K562 (cell line): Measurements from ENCODE around the gene ASIC1. TPM values are rescaled to one million over a fixed set of nuclear protein-coding genes. Genes with fewer than 3 reads are reported as not detected.

Experiments used
- BHLHE40 ChIP-seq: IDR thresholded peaks from 2 replicates; pipeline ENCODE4 v1.6.1; 2011; ENCODE audit warnings: low read length, improper control_type of control experiment
- BRD4 ChIP-seq: fragments of 200-600 bp; sonication (generic); IDR thresholded peaks from 2 replicates; pipeline ENCODE4 v1.6.1; 2017; ENCODE audit warnings: inconsistent platforms
- CREB1 ChIP-seq, 2 experiments: sonication (generic) in 1 of 2; formaldehyde crosslinking in 1 of 2; IDR thresholded peaks; 2 replicates each; pipeline versions ENCODE4 v1.6.1 to v1.8.0; 2012 to 2022; ENCODE audit warnings: inconsistent platforms in 1 of 2, mild to moderate bottlenecking in 1 of 2, missing genetic modification reagents in 1 of 2, moderate library complexity in 1 of 2
- DMBX1 ChIP-seq: fragments of 250-450 bp; sonication (Bioruptor Pico); IDR thresholded peaks from 2 replicates; pipeline ENCODE4 v1.8.0; 2022; ENCODE audit warnings: inconsistent platforms, mild to moderate bottlenecking, moderate library complexity, borderline replicate concordance
- DNMT1 ChIP-seq: fragments of 450-650 bp; IDR thresholded peaks from 2 replicates; pipeline ENCODE4 v1.6.1; 2016; ENCODE audit warnings: antibody characterized with exemption, mild to moderate bottlenecking
- ELF1 ChIP-seq: fragments of 200-800 bp; sonication (Bioruptor generic); IDR thresholded peaks from 2 replicates; pipeline ENCODE4 v1.6.1; 2016; ENCODE audit warnings: missing genetic modification characterization, missing compliant biosample characterization
- IFI16 ChIP-seq: fragments of 250-450 bp; sonication (Bioruptor Pico); IDR thresholded peaks from 2 replicates; pipeline ENCODE4 v2.1.2; 2022; ENCODE audit warnings: mild to moderate bottlenecking, inconsistent platforms
- MAFF ChIP-seq: IDR thresholded peaks from 2 replicates; pipeline ENCODE4 v1.6.1; 2012; ENCODE audit warnings: low read length, improper control_type of control experiment
- MAZ ChIP-seq, 2 experiments: fragments of 450-650 bp in 1 of 2; sonication (generic) in 1 of 2; formaldehyde crosslinking; IDR thresholded peaks in 1 of 2; conservative IDR thresholded peaks in 1 of 2; 2 replicates each; pipeline versions ENCODE4 v1.4.0 to v1.5.0; 2020; ENCODE audit warnings: mild to moderate bottlenecking in 1 of 2, missing genetic modification reagents in 1 of 2
- MECOM ChIP-seq: fragments of 250-450 bp; sonication (Bioruptor Pico); IDR thresholded peaks from 2 replicates; pipeline ENCODE4 v1.8.0; 2022; ENCODE audit warnings: inconsistent platforms
- NR1H2 ChIP-seq: sonication (generic); formaldehyde crosslinking; IDR thresholded peaks from 2 replicates; pipeline ENCODE4 v1.4.0; 2020; ENCODE audit warnings: mild to moderate bottlenecking, missing genetic modification reagents
- SRF ChIP-seq, 2 experiments: fragments of 250-450, 450-650 bp in 1 of 2; sonication (Bioruptor Pico) in 1 of 2; sonication (generic) in 1 of 2; formaldehyde crosslinking; IDR thresholded peaks; 2 replicates each; pipeline versions ENCODE4 v1.5.0 to v1.5.1; 2020 to 2022; ENCODE audit warnings: mild to moderate bottlenecking in 1 of 2, missing genetic modification reagents in 1 of 2
- XRCC5 ChIP-seq: fragments of 200-400 bp; formaldehyde crosslinking; IDR thresholded peaks from 2 replicates; pipeline ENCODE4 v1.6.1; 2017; ENCODE audit warnings: low read depth, mild to moderate bottlenecking, low read length
- ZFP36 ChIP-seq: fragments of 150-350 bp; IDR thresholded peaks from 2 replicates; pipeline ENCODE4 v1.6.1; 2018; ENCODE audit warnings: low read length, low read depth; ENCODE audit not compliant: partially characterized antibody
- ZNF212 ChIP-seq: fragments of 450-650 bp; formaldehyde crosslinking; IDR thresholded peaks from 2 replicates; pipeline ENCODE4 v1.4.0; 2020; ENCODE audit warnings: mild to moderate bottlenecking
- ZNF444 ChIP-seq: fragments of 250-450 bp; sonication (Bioruptor Pico); IDR thresholded peaks from 2 replicates; pipeline ENCODE4 v1.4.0; 2020; ENCODE audit warnings: mild to moderate bottlenecking, moderate library complexity
- ZNF507 ChIP-seq: conservative IDR thresholded peaks from 2 replicates; pipeline ENCODE4 v1.6.1; 2017; ENCODE audit warnings: missing genetic modification characterization, missing compliant biosample characterization
- ZNF717 ChIP-seq: fragments of 250-450 bp; sonication (Bioruptor Pico); IDR thresholded peaks from 2 replicates; pipeline ENCODE4 v1.5.0; 2021
- ZZZ3 ChIP-seq: fragments of 450-650 bp; IDR thresholded peaks from 2 replicates; pipeline ENCODE4 v1.6.1; 2016; ENCODE audit warnings: antibody characterized with exemption, mild to moderate bottlenecking, moderate library complexity
- polyA plus RNA-seq, 8 experiments: library from polyadenylated mRNA; depleted of rRNA in 4 of 8; stranded (reverse) in 5 of 8; unstranded in 3 of 8; fragments of >200 nt; fragmentation: Nextera tagmentation in 2 of 8; fragmentation: Illumina TruSeq in 1 of 8; extraction: Ambion mirVana in 2 of 8; extraction: Trizol in 1 of 8; gene quantifications; 2 replicates each; pipeline versions ENCODE4 v1.2.1 to v1.2.3, GENCODE V29; 2011 to 2014; ENCODE audit warnings: inconsistent platforms in 1 of 8, missing spikeins in 1 of 8
- total RNA-seq, 7 experiments: library from RNA; depleted of rRNA in 6 of 7; stranded (reverse); fragments of >200 nt in 6 of 7; fragmentation: Illumina TruSeq in 2 of 7; extraction: Trizol in 2 of 7; gene quantifications; 2 replicates each; pipeline versions ENCODE4 v1.2.1 to v1.2.3, GENCODE V29; 2011 to 2021; ENCODE audit warnings: low replicate concordance in 1 of 7
- TF ChIP-seq, protein P1 (sequence below): fragments of 450-650 bp; IDR thresholded peaks from 2 replicates; pipeline ENCODE4 v1.7.0; 2016; ENCODE audit warnings: borderline replicate concordance
- TF ChIP-seq, protein P2 (sequence below): fragments of 150-350 bp; conservative IDR thresholded peaks from 2 replicates; pipeline ENCODE4 v1.6.1; 2014; ENCODE audit warnings: low read length
- TF ChIP-seq, protein P3 (sequence below): IDR thresholded peaks from 2 replicates; pipeline ENCODE4 v1.6.1; 2011; ENCODE audit not compliant: insufficient read length; ENCODE audit errors: extremely low read depth

ASIC1 gene
- total and polyA plus RNA-seq, 9 of the 15 experiments (the other 6 are each of a cell fraction or from before 2014, with no cell fraction given) = 0.01 to 1.7 (median 0.45) TPM

DNA sequence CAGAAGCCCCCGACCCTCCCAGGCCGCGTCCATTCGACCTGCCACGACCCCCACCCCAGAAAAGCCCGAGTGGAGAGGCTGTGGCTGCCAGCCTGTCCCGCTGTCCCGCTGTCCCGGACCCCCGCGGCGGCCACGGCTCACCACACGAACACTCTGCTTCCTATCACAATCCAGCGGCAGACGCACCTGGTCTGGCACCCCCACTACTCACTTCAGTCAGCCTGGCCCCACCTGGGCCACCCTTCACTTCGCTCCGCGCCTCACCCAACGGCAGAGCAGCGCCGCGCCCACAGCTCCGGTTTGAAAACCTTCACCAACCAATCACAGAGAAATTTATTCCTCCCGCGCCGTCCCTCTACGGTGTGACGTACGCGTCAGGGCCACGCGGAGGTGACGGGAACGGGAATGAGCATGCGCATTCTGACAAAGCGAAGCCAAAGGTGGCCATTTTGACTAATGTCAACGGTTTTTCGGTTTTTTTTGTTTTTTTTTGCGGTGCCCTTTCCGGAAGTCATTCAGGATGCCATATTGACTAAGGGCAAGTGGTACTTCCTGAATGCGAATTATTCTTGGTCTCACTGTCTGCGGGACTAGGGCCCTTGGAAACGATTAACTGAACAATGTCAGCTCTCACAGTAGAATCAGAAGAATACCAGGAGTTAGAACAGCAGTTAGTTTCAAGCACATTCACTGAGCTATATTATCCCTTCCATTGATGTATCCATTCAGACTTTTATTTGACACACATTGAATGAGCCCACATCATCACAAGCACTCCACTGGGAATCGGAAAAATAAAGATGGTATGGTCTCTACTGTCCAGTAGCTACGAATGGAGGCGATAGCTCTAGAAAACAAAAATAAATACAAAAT lies 32.0 kb upstream of the ASIC1 start, which contains the start of gene RACGAP1 (continued):
- TF ChIP-seq MAFF (no peak), ZFP36 (no peak), IFI16 (CRISPR knock-in tag) (no peak), ZNF212 (CRISPR knock-in tag) (no peak), ZNF507 (tag) (no peak), ZNF444 (CRISPR knock-in tag) (no peak), SRF (CRISPR knock-in tag; IDR thresholded peaks at IDR 0.05) (no peak), ZZZ3 (no peak), CREB1 (IDR thresholded peaks at IDR 0.05) (peak; percentile 96), CREB1 (CRISPR knock-in tag; IDR thresholded peaks at IDR 0.05) (peak; percentile 92), BHLHE40 (0 out of 2 replicates have a peak, but pooled peaks have one; percentile 21), DNMT1 (no peak; the same call in 1 of the 2 replicates), NR1H2 (CRISPR knock-in tag) (no peak), DMBX1 (CRISPR knock-in tag) (no peak; the same call in 1 of the 2 replicates), MECOM (CRISPR knock-in tag) (peak; percentile 17; the same call in 1 of the 2 replicates), MAZ (CRISPR knock-in tag; conservative IDR thresholded peaks at IDR 0.05 in 1 of 2, IDR thresholded peaks at IDR 0.05 in 1 of 2) (no peak; a peak in 1 of 4 replicates), XRCC5 (peak; percentile 74; the same call in 1 of the 2 replicates), ZNF717 (CRISPR knock-in tag) (no peak), ELF1 (tag) (peak; percentile 98), BRD4 (0 out of 2 replicates have a peak, but pooled peaks have one; percentile 59)
- TF ChIP-seq, protein P1, sequence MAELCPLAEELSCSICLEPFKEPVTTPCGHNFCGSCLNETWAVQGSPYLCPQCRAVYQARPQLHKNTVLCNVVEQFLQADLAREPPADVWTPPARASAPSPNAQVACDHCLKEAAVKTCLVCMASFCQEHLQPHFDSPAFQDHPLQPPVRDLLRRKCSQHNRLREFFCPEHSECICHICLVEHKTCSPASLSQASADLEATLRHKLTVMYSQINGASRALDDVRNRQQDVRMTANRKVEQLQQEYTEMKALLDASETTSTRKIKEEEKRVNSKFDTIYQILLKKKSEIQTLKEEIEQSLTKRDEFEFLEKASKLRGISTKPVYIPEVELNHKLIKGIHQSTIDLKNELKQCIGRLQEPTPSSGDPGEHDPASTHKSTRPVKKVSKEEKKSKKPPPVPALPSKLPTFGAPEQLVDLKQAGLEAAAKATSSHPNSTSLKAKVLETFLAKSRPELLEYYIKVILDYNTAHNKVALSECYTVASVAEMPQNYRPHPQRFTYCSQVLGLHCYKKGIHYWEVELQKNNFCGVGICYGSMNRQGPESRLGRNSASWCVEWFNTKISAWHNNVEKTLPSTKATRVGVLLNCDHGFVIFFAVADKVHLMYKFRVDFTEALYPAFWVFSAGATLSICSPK = no peak
- TF ChIP-seq, protein P2, sequence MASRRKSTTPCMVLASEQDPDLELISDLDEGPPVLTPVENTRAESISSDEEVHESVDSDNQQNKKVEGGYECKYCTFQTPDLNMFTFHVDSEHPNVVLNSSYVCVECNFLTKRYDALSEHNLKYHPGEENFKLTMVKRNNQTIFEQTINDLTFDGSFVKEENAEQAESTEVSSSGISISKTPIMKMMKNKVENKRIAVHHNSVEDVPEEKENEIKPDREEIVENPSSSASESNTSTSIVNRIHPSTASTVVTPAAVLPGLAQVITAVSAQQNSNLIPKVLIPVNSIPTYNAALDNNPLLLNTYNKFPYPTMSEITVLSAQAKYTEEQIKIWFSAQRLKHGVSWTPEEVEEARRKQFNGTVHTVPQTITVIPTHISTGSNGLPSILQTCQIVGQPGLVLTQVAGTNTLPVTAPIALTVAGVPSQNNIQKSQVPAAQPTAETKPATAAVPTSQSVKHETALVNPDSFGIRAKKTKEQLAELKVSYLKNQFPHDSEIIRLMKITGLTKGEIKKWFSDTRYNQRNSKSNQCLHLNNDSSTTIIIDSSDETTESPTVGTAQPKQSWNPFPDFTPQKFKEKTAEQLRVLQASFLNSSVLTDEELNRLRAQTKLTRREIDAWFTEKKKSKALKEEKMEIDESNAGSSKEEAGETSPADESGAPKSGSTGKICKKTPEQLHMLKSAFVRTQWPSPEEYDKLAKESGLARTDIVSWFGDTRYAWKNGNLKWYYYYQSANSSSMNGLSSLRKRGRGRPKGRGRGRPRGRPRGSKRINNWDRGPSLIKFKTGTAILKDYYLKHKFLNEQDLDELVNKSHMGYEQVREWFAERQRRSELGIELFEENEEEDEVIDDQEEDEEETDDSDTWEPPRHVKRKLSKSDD = peak; percentile 95
- TF ChIP-seq, protein P3, sequence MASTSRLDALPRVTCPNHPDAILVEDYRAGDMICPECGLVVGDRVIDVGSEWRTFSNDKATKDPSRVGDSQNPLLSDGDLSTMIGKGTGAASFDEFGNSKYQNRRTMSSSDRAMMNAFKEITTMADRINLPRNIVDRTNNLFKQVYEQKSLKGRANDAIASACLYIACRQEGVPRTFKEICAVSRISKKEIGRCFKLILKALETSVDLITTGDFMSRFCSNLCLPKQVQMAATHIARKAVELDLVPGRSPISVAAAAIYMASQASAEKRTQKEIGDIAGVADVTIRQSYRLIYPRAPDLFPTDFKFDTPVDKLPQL = no peak
